Activated CD4-positive, alpha-beta T cell treated with anti-CD3 and anti-CD28 coated beads, Interleukin-2, amount 10 ng/mL, durations not matched to agents 7 days and 5 days (primary cell): ENCODE data around the gene WEE2. TPM values are rescaled to one million over a fixed set of nuclear protein-coding genes. Genes with fewer than 3 reads are reported as not detected.
"Not testable (repeated sequence)": the region's sequence is repeated elsewhere in the genome, so short reads cannot be mapped to it uniquely, and the experiment has no call there.

Source experiments
- CTCF ChIA-PET: fragments of 350-600 bp; sonication (Branson Sonifier 250); formaldehyde crosslinking; loops from one replicate; lab custom pipeline; 2021; ENCODE audit warnings: antibody characterized with exemption; lab: Charles Lee
- POLR2A ChIA-PET: fragments of 350-600 bp; sonication (Branson Sonifier 250); formaldehyde crosslinking; loops from one replicate; lab custom pipeline; 2021; ENCODE audit warnings: antibody characterized with exemption; lab: Charles Lee
- DNase-seq: peaks from one replicate; pipeline ENCODE4 v3.0.0-alpha.2; 2020
- H3K27ac Mint-ChIP-seq: one replicate; pipeline ENCODE4 v1.8.0; 2021; ENCODE audit warnings: mild to moderate bottlenecking, moderate library complexity, mixed read lengths
- H3K27me3 Mint-ChIP-seq: one replicate; pipeline ENCODE4 v1.8.0; 2021; ENCODE audit warnings: mixed read lengths
- H3K36me3 Mint-ChIP-seq: one replicate; pipeline ENCODE4 v1.8.0; 2021; ENCODE audit warnings: low read depth, mixed read lengths
- H3K4me1 Mint-ChIP-seq: one replicate; pipeline ENCODE4 v1.8.0; 2021; ENCODE audit warnings: mixed read lengths
- H3K4me3 Mint-ChIP-seq: one replicate; pipeline ENCODE4 v1.8.0; 2021; ENCODE audit warnings: mild to moderate bottlenecking, moderate library complexity, mixed read lengths
- H3K9me3 Mint-ChIP-seq: one replicate; pipeline ENCODE4 v1.8.0; 2021; ENCODE audit warnings: mixed read lengths
- total RNA-seq, 2 experiments: library from RNA; stranded (reverse); gene quantifications; one replicate each; pipeline ENCODE4 v1.2.3, GENCODE V29; 2021

WEE2 gene
- total RNA-seq, 2 experiments from 2014 or later: not detected

DNA sequence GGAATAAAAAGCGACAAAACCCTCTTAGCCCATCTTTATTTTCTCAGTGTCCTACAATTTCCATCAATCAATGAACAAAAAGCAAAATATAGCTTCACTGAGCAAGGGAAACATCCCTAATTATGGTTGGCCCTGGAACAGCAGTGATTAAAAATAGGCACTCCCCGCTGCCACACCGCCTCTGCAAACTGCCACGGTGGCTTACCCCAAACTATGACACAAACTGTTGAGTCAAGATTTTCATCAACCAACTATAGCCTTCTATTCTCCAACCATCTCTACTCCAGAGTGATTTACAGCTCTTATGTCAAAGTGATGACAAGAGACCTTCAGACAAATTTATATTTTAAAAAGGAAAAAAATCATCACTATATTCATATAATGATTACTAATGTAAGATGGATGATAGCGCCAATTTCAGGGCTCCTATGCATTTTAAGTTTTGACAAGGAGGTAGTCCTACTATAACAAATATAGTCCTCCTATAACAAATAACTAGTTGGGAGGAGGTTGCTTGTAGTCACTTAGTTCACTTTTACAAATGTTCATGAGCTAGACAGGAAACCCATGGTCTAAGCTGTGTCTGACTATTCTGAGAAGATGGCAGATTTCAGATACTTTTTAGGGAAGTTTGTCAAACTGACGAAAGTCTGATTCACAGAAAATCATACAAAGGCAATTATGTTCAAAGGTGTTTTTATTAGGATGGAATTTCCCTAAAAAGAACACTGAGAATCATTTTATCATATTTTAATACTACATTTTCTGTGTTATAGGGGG lies 32.5 kb upstream of the WEE2 start:
- peaks cover 26% of the 10 kb centered on the region for H3K36me3 Mint-ChIP-seq
- CTCF ChIA-PET: interaction anchor here (0.7 to 1.2 kb wide), 3 partner anchors 12 to 21 kb away, joined by 3 to 7 read pairs (median 3); no protein-coding TSS in a partner anchor
- DNase-seq: no peak
- POLR2A ChIA-PET: no interaction called here
- H3K9me3 Mint-ChIP-seq: no peaks in the 10 kb centered on the region
- H3K4me3 Mint-ChIP-seq: no peak overlapping the region
- no peak overlapping the region for H3K27ac Mint-ChIP-seq
- peaks cover 27% of the 10 kb centered on the region for H3K4me1 Mint-ChIP-seq
- H3K27me3 Mint-ChIP-seq: no peaks in the 10 kb centered on the region

- POLR2A ChIA-PET: no interaction called here
Observed at GRCh38 chr7:141676618-141677017, 31.5 kb upstream of the WEE2 start.

GRCh38 chr7:141679014-141679413 lies 29.1 kb upstream of the WEE2 start:
- no peak overlapping the region for H3K4me3 Mint-ChIP-seq
- peaks cover 27% of the 10 kb centered on the region for H3K4me1 Mint-ChIP-seq
- no peaks in the 10 kb centered on the region for H3K27me3 Mint-ChIP-seq
- no peak for DNase-seq
- H3K9me3 Mint-ChIP-seq: no peaks in the 10 kb centered on the region
- ChIA-PET POLR2A (no interaction called here), CTCF (interaction anchor here (0.7 to 3.7 kb wide), 4 partner anchors 25 to 107 kb away, joined by 4 to 12 read pairs (median 5); partner anchors contain the start of genes SSBP1 and WEE2)
- peaks cover 29% of the 10 kb centered on the region for H3K36me3 Mint-ChIP-seq
- H3K27ac Mint-ChIP-seq: no peak overlapping the region

More at GRCh38 chr7:141676618-141677017, 31.5 kb upstream of the WEE2 start:
- Mint-ChIP-seq H3K4me3 (no peak overlapping the region), H3K9me3 (no peaks in the 10 kb centered on the region), H3K27ac (no peak overlapping the region), H3K4me1 (peaks cover 27% of the 10 kb centered on the region), H3K36me3 (peaks cover 28% of the 10 kb centered on the region), H3K27me3 (no peaks in the 10 kb centered on the region)
- DNase-seq: no peak
- CTCF ChIA-PET: no interaction called here

DNA sequence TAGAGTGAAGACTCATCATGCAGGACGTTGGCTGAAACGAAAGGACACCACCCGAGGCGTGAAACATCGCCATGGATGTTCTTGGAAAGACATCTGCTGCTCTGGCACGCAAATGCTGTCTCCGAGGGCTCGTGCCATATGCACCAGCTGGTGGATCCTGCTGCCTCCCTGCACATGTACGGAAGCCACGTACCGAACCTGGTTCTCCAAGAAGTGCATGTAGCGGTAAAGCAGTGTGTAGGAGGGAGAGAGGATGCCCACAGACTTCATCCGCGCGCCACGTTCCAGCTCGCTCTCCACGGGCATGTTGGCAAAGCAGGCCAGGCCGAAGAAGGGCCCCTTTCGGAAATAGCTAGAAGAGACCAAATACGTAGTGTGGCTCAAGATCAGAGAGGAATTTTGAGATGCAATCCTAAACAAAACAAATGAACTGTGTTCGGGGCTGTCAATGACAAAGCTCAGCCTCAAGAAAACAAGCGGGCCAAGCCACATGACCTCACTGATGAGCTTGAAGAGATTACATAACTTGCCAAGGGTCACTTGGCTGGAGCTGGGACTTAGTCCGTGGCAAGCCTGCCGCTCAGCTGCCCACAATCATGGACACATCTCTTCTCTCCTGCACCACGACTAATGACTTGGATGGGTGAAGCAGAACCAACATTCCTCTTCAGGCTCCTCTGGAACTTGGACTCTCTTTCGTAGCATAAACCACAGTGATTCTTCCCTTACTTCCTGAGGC lies 22.7 kb upstream of the WEE2 start:
- ChIA-PET POLR2A (no interaction called here), CTCF (interaction anchor here (0.6 to 2.1 kb wide), 4 partner anchors 30 to 53 kb away, joined by 3 to 8 read pairs (median 4); partner anchors contain the start of gene SSBP1)
- Mint-ChIP-seq H3K4me3 (no peak overlapping the region), H3K27me3 (no peaks in the 10 kb centered on the region), H3K9me3 (no peaks in the 10 kb centered on the region), H3K4me1 (peaks cover 8% of the 10 kb centered on the region), H3K27ac (no peak overlapping the region), H3K36me3 (peaks cover 33% of the 10 kb centered on the region)
- DNase-seq: no peak

DNA sequence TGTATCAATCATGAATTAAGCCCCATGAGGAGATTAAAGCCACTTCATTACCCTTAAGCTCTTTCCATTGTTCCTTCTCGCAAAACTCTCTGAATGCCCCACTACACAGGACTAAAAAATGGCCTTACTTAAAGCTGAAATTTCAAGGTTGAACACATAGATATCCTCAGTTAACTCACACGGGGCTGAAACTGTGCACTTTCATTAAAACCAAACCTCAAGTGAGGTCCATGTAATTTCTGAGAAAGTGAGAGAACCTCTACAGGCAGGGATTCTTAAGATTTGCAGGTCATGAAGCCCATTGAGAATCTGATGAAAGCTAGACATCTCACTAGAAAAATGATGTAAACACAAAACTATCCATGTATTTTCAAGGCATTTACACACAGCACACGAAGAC lies 22.1 kb upstream of the WEE2 start:
- Mint-ChIP-seq H3K27me3 (no peaks in the 10 kb centered on the region), H3K4me1 (peaks cover 8% of the 10 kb centered on the region), H3K36me3 (peaks cover 29% of the 10 kb centered on the region), H3K4me3 (no peak overlapping the region), H3K27ac (no peak overlapping the region), H3K9me3 (no peaks in the 10 kb centered on the region)
- POLR2A ChIA-PET: no interaction called here
- CTCF ChIA-PET: interaction anchor here (0.9 to 2.1 kb wide), 3 partner anchors 14 to 52 kb away, joined by 4 to 8 read pairs (median 4); partner anchors contain the start of gene SSBP1
- DNase-seq: no peak

DNA sequence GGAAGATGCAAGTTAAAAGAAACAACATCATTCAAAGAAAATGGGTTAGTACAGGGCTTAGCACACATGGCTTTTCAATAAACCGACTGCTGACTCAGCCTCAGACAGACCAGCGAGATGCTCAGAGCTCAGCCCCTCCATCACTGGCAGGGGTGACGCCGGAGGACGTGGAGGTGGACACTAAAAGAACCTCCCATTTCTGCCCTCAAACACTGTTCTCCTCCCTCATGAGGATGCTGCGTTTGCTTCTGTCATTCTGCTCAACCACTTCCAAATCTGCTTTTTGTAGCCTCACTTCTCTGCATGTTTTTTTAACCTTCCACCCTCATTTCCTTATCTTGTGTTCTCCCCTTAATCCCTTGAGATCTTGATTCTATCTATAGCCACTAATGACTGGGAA lies 21.5 kb upstream of the WEE2 start:
- Mint-ChIP-seq H3K4me1 (peaks cover 8% of the 10 kb centered on the region), H3K27ac (no peak overlapping the region), H3K27me3 (no peaks in the 10 kb centered on the region), H3K36me3 (peaks cover 23% of the 10 kb centered on the region), H3K4me3 (no peak overlapping the region), H3K9me3 (no peaks in the 10 kb centered on the region)
- POLR2A ChIA-PET: no interaction called here
- DNase-seq: no peak
- CTCF ChIA-PET: interaction anchor here (0.7 to 2.1 kb wide), 3 partner anchors 13 to 137 kb away, joined by 3 to 8 read pairs (median 4); no protein-coding TSS in a partner anchor

DNA sequence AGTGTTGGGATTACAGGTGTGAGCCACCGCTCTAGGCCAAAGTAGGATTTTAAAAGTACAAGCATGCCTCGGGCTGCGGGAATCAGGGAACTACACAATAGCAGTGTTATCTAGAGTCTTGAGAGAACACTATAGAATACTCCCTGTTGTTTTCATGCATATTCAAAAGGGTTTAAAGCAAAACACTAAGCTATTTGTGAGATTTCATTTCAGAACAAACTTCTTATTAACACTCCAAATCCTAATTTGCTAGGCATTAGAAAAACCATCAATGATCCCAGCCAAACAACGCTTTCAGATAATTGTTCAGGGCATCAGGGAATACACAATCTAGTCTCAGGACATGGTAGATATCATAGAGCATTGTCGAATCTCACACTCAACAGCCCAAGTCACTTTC lies 20.1 kb upstream of the WEE2 start:
- H3K9me3 Mint-ChIP-seq: no peaks in the 10 kb centered on the region
- H3K4me1 Mint-ChIP-seq: peaks cover 8% of the 10 kb centered on the region
- ChIA-PET POLR2A (no interaction called here), CTCF (interaction anchor here (0.6 to 1.5 kb wide), 4 partner anchors 13 to 50 kb away, joined by 3 read pairs; partner anchors contain the start of gene SSBP1)
- H3K36me3 Mint-ChIP-seq: peaks cover 14% of the 10 kb centered on the region
- no peak overlapping the region for H3K4me3 Mint-ChIP-seq
- no peak for DNase-seq
- H3K27ac Mint-ChIP-seq: no peak overlapping the region
- H3K27me3 Mint-ChIP-seq: no peaks in the 10 kb centered on the region

- H3K27me3 Mint-ChIP-seq, H3K27ac Mint-ChIP-seq, DNase-seq, POLR2A ChIA-PET, H3K9me3 Mint-ChIP-seq, H3K4me3 Mint-ChIP-seq, H3K4me1 Mint-ChIP-seq: not testable (repeated sequence)
- H3K36me3 Mint-ChIP-seq: peaks cover 11% of the 10 kb centered on the region
- CTCF ChIA-PET: interaction anchor here (0.8 to 0.9 kb wide), 2 partner anchors 12 to 25 kb away, joined by 3 read pairs; no protein-coding TSS in a partner anchor
Observed at GRCh38 chr7:141689072-141689825, 18.9 kb upstream of the WEE2 start.

GRCh38 chr7:141691540-141691939 lies 16.6 kb upstream of the WEE2 start:
- Mint-ChIP-seq H3K36me3 (peaks cover 5% of the 10 kb centered on the region), H3K27me3 (no peaks in the 10 kb centered on the region), H3K4me3 (no peak overlapping the region), H3K9me3 (no peaks in the 10 kb centered on the region), H3K4me1 (peaks cover 5% of the 10 kb centered on the region), H3K27ac (no peak overlapping the region)
- ChIA-PET CTCF (interaction anchor here (1.1 kb wide), 1 partner anchor 10 kb away, joined by 4 read pairs; no protein-coding TSS in a partner anchor), POLR2A (no interaction called here)
- no peak for DNase-seq

- H3K4me3 Mint-ChIP-seq: no peak overlapping the region
- H3K27me3 Mint-ChIP-seq: no peaks in the 10 kb centered on the region
- H3K27ac Mint-ChIP-seq: no peak overlapping the region
- peaks cover 3% of the 10 kb centered on the region for H3K4me1 Mint-ChIP-seq
- H3K9me3 Mint-ChIP-seq: no peaks in the 10 kb centered on the region
- ChIA-PET CTCF (interaction anchor here (1.1 kb wide), 1 partner anchor 9 kb away, joined by 4 read pairs; no protein-coding TSS in a partner anchor), POLR2A (no interaction called here)
- no peak for DNase-seq
- H3K36me3 Mint-ChIP-seq: peaks cover 3% of the 10 kb centered on the region
Observed at GRCh38 chr7:141691961-141692360, 16.2 kb upstream of the WEE2 start.

DNA sequence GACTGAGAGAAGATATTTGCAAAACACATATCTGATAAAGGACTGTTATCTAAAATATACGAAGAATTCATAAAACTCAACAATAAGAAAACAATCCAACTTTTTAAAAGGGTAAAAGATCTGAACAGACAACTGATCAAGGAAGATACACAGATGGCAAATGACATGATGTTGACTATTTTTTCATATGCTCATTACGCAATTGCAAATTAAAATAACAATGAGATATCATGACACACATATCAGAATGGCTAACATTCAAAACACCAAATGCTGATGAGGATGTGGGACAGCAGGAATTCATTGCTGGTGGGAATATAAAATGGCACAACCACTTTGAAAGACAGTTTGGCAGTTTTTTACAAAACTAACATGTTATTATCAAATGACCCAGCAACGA lies 15.1 kb upstream of the WEE2 start:
- Mint-ChIP-seq H3K36me3 (peaks cover 1% of the 10 kb centered on the region), H3K4me3 (no peak overlapping the region), H3K27me3 (no peaks in the 10 kb centered on the region), H3K4me1 (peaks cover 3% of the 10 kb centered on the region), H3K27ac (no peak overlapping the region), H3K9me3 (no peaks in the 10 kb centered on the region)
- no peak for DNase-seq
- POLR2A ChIA-PET: no interaction called here
- CTCF ChIA-PET: no interaction called here

DNA sequence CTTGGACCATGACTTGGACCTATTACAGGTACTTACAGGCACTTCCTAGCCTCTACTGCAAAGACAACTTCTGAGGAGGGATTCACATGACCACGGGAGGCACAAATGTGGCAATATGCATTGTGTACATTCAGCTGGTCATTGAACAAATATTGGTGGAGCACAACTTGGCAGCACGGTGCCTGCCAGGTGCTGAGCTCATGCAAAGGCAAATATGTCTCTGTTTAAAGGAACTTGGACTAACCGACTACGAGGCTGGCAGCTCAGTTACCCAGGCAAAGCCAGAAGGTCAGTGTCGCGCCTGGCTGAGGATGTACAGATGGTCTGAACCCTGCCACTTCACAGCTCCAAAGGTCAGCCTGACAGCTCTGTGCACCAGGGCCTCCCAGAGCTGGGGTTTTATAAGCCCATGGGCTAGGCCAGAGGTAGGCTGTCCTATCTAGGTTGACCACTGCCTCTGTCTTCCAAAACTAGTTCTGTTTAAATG lies 12.3 kb upstream of the WEE2 start:
- ChIA-PET CTCF (interaction anchor here (1.1 to 1.6 kb wide), 3 partner anchors 20 to 42 kb away, joined by 3 to 7 read pairs (median 5); partner anchors contain the start of gene SSBP1), POLR2A (no interaction called here)
- Mint-ChIP-seq H3K36me3 (peaks cover 3% of the 10 kb centered on the region), H3K4me3 (no peak overlapping the region), H3K27ac (no peak overlapping the region), H3K27me3 (peaks cover 2% of the 10 kb centered on the region), H3K4me1 (peaks cover 26% of the 10 kb centered on the region), H3K9me3 (no peaks in the 10 kb centered on the region)
- DNase-seq: no peak
